H1 (cell line): ENCODE data around the gene STK16. TPM values are rescaled to one million over a fixed set of nuclear protein-coding genes. Genes with fewer than 3 reads are reported as not detected.

ENCODE experiments used
- CTCF ChIA-PET: fragments of 300-600 bp; sonication (Branson Sonifier 250); formaldehyde crosslinking; loops from one replicate; lab custom pipeline; 2021; ENCODE audit not compliant: partially characterized antibody; lab: Charles Lee
- POLR2A ChIA-PET: fragments of 300-600 bp; sonication (Branson Sonifier 250); formaldehyde crosslinking; loops from one replicate; lab custom pipeline; 2021; ENCODE audit warnings: inconsistent platforms; ENCODE audit not compliant: partially characterized antibody; lab: Charles Lee
- DNase-seq, 2 experiments: peaks; one replicate each; pipeline versions ENCODE4 v3.0.0 to v3.0.0-alpha.2; 2010 to 2022; ENCODE audit warnings: low spot score in 2 of 2, low read depth in 1 of 2, mixed read lengths in 1 of 2
- FAIRE-seq: peaks from 2 replicates; lab custom pipeline; 2011; peaks lifted over from hg19 to GRCh38; lab: Jason Lieb, UNC
- H2AFZ ChIP-seq: 2 replicates; pipeline ENCODE4 v1.8.1; 2012; ENCODE audit warnings: low read length, inconsistent platforms
- H2AK5ac ChIP-seq: 2 replicates; pipeline ENCODE4 v1.6.1; 2013; ENCODE audit warnings: low read depth, low read length
- H2BK120ac ChIP-seq: replicated peaks from 2 replicates; pipeline ENCODE3; 2013; ENCODE audit warnings: low read depth, low read length, inconsistent platforms
- H2BK12ac ChIP-seq: 2 replicates; pipeline ENCODE4 v1.6.1; 2013; ENCODE audit warnings: low read depth, low read length
- H2BK15ac ChIP-seq: 2 replicates; pipeline ENCODE4 v1.6.1; 2013; ENCODE audit warnings: low read length
- H2BK20ac ChIP-seq: 2 replicates; pipeline ENCODE4 v1.6.1; 2013; ENCODE audit warnings: low read length
- H2BK5ac ChIP-seq: 2 replicates; pipeline ENCODE4 v1.6.1; 2013; ENCODE audit warnings: low read depth, low read length
- H3K14ac ChIP-seq: 2 replicates; pipeline ENCODE4 v1.6.1; 2013; ENCODE audit warnings: inconsistent platforms; ENCODE audit not compliant: insufficient read length
- H3K18ac ChIP-seq: 2 replicates; pipeline ENCODE4 v1.6.1; 2013; ENCODE audit warnings: low read length; ENCODE audit errors: extremely low read depth
- H3K23ac ChIP-seq: 2 replicates; pipeline ENCODE4 v1.6.1; 2013; ENCODE audit warnings: inconsistent platforms; ENCODE audit not compliant: insufficient read length
- H3K23me2 ChIP-seq: 2 replicates; pipeline ENCODE4 v1.6.1; 2013; ENCODE audit warnings: low read depth, low read length
- H3K27ac ChIP-seq: 2 replicates; pipeline ENCODE4 v1.6.1; 2011; ENCODE audit warnings: low read depth, low read length, inconsistent platforms
- H3K27me3 ChIP-seq, 4 experiments: replicated peaks in 1 of 4; 1 replicate in 1 of 4; 2 replicates in 3 of 4; pipeline versions ENCODE4 v1.6.1 to v1.8.1; 2011 to 2013; ENCODE audit warnings: low read length in 3 of 4, mild to moderate bottlenecking in 3 of 4, inconsistent platforms in 2 of 4, mixed read lengths in 2 of 4, moderate library complexity in 1 of 4; ENCODE audit not compliant: control insufficient read depth in 3 of 4, insufficient read depth in 3 of 4; ENCODE audit errors: extremely low read depth in 1 of 4
- H3K36me3 ChIP-seq, 4 experiments: 2 replicates each; pipeline versions ENCODE4 v1.6.1 to v1.8.1; 2011 to 2013; ENCODE audit warnings: mild to moderate bottlenecking in 4 of 4, low read length in 3 of 4, moderate library complexity in 2 of 4, control low read depth in 1 of 4, inconsistent platforms in 1 of 4; ENCODE audit not compliant: insufficient read depth in 4 of 4, control insufficient read depth in 2 of 4
- H3K4ac ChIP-seq: replicated peaks from 2 replicates; pipeline ENCODE3; 2013; ENCODE audit warnings: low read length, low read depth, mixed read lengths, inconsistent platforms; ENCODE audit not compliant: insufficient read length
- H3K4me1 ChIP-seq, 4 experiments: replicated peaks in 1 of 4; 1 replicate in 1 of 4; 2 replicates in 3 of 4; pipeline versions ENCODE4 v1.6.1 to v1.8.1; 2011 to 2013; ENCODE audit warnings: low read length in 3 of 4, inconsistent platforms in 2 of 4, mixed read lengths in 1 of 4; ENCODE audit not compliant: insufficient read depth in 4 of 4, control insufficient read depth in 3 of 4
- H3K4me2 ChIP-seq, 2 experiments: 2 replicates each; pipeline versions ENCODE4 v1.6.1 to v1.8.1; 2011 to 2013; ENCODE audit warnings: low read depth in 2 of 2, low read length in 2 of 2, control low read depth in 1 of 2, inconsistent platforms in 1 of 2, mild to moderate bottlenecking in 1 of 2; ENCODE audit not compliant: insufficient read depth in 1 of 2
- H3K4me3 ChIP-seq, 4 experiments: fragments of 200-600, 300-600 bp in 1 of 4; sonication (generic), shearing (Covaris generic), sonication (Bioruptor Twin) in 1 of 4; 2 replicates each; pipeline versions ENCODE4 v1.5.1 to v1.8.1; 2011 to 2016; ENCODE audit warnings: low read length in 4 of 4, low read depth in 3 of 4, control low read depth in 2 of 4, inconsistent platforms in 2 of 4, mild to moderate bottlenecking in 2 of 4, mixed read lengths in 1 of 4, moderate library complexity in 1 of 4; ENCODE audit not compliant: insufficient read depth in 2 of 4; ENCODE audit errors: extremely low read depth in 1 of 4
- H3K56ac ChIP-seq: replicated peaks from 2 replicates; pipeline ENCODE3; 2013; ENCODE audit warnings: low read depth, mild to moderate bottlenecking, mixed read lengths, low read length, inconsistent platforms; ENCODE audit not compliant: insufficient read length
- H3K79me1 ChIP-seq: 2 replicates; pipeline ENCODE4 v1.6.1; 2013; ENCODE audit warnings: low read depth, low read length, control low read depth
- H3K79me2 ChIP-seq, 2 experiments: 2 replicates each; pipeline versions ENCODE4 v1.6.1 to v1.8.1; 2012 to 2013; ENCODE audit warnings: low read length in 2 of 2, mild to moderate bottlenecking in 2 of 2, inconsistent platforms in 1 of 2; ENCODE audit not compliant: insufficient read depth in 2 of 2, control insufficient read depth in 1 of 2
- H3K9ac ChIP-seq, 4 experiments: replicated peaks in 1 of 4; 1 replicate in 1 of 4; 2 replicates in 3 of 4; pipeline versions ENCODE4 v1.6.1 to v1.8.1; 2011 to 2013; ENCODE audit warnings: low read depth in 3 of 4, low read length in 3 of 4, control low read depth in 2 of 4, mild to moderate bottlenecking in 2 of 4, moderate library complexity in 2 of 4, inconsistent platforms in 1 of 4; ENCODE audit errors: extremely low read depth in 1 of 4
- H3K9me3 ChIP-seq, 2 experiments: 2 replicates each; pipeline versions ENCODE4 v1.6.1 to v1.8.1; 2012 to 2013; ENCODE audit warnings: mild to moderate bottlenecking in 2 of 2, moderate library complexity in 2 of 2, control low read depth in 1 of 2, inconsistent platforms in 1 of 2, low read depth in 1 of 2, low read length in 1 of 2, mixed read lengths in 1 of 2; ENCODE audit not compliant: insufficient read depth in 2 of 2
- H4K20me1 ChIP-seq, 2 experiments: replicated peaks in 1 of 2; 2 replicates each; pipeline versions ENCODE3 to v1.8.1; 2011 to 2013; ENCODE audit warnings: inconsistent platforms in 2 of 2, low read length in 2 of 2, mild to moderate bottlenecking in 1 of 2; ENCODE audit not compliant: insufficient read depth in 2 of 2, control insufficient read depth in 1 of 2
- H4K5ac ChIP-seq: 2 replicates; pipeline ENCODE4 v1.6.1; 2013; ENCODE audit warnings: low read length, low read depth, mixed read lengths, inconsistent platforms; ENCODE audit not compliant: insufficient read length
- H4K8ac ChIP-seq: 2 replicates; pipeline ENCODE4 v1.8.0; 2013; ENCODE audit warnings: mild to moderate bottlenecking, moderate library complexity, low read length, inconsistent platforms; ENCODE audit not compliant: insufficient read depth; ENCODE audit errors: extremely low read depth
- H4K91ac ChIP-seq: replicated peaks from 2 replicates; pipeline ENCODE3; 2013; ENCODE audit warnings: low read length, mixed read lengths, inconsistent platforms; ENCODE audit not compliant: insufficient read length
- KDM1A ChIP-seq: fragments of 200-600, 300-600 bp; sonication (generic); IDR thresholded peaks from 2 replicates; pipeline ENCODE4 v1.7.1; 2016; ENCODE audit warnings: mild to moderate bottlenecking, low read length, borderline replicate concordance
- POLR2AphosphoS5 ChIP-seq: IDR thresholded peaks from 2 replicates; pipeline ENCODE4 v1.6.1; 2011; ENCODE audit warnings: low read depth, low read length
- TBP ChIP-seq: IDR thresholded peaks from 2 replicates; pipeline ENCODE4 v1.6.1; 2011; ENCODE audit warnings: low read depth, low read length, improper control_type of control experiment
- WGBS, 2 experiments: shearing (Covaris generic) in 1 of 2; methylation state at CpG; one replicate each; pipeline versions ENCODE4 v1.1.6 to v1.1.7; 2013 to 2015; ENCODE audit warnings: low lambda C conversion rate in 2 of 2, mixed read lengths in 2 of 2, inconsistent platforms in 1 of 2, low coverage in 1 of 2, missing lambda C conversion rate in 1 of 2; ENCODE audit not compliant: insufficient replicate concordance in 2 of 2, insufficient coverage in 1 of 2, insufficient read length in 1 of 2; ENCODE audit errors: extremely low coverage in 1 of 2, missing lambda C conversion rate in 1 of 2; 5-methylcytosine and 5-hydroxymethylcytosine counted together
- polyA plus RNA-seq, 7 experiments: library from polyadenylated mRNA; depleted of rRNA in 3 of 7; stranded (reverse) in 5 of 7; unstranded in 2 of 7; fragments of >200 nt in 5 of 7; fragments of 200-250 nt in 2 of 7; gene quantifications; 1 replicate in 5 of 7; 2 replicates in 1 of 7; 4 replicates in 1 of 7; pipeline versions ENCODE4 v1.2.1 to v1.2.3, GENCODE V29; 2011 to 2013; ENCODE audit warnings: missing spikeins in 2 of 7, mixed read lengths in 2 of 7
- total RNA-seq: library from RNA; stranded (reverse); fragmentation: NEBNext Ultra II Directional; extraction: Animal tissue kit (Norgen Biotek cat#: 25700); gene quantifications from 2 replicates; pipeline ENCODE4 v1.2.1, GENCODE V29; 2021

The STK16 gene
- total and polyA plus RNA-seq, 2 of the 8 experiments (the other 6 are each of a cell fraction or from before 2014, with no cell fraction given): 21.3 to 51.4 TPM

DNA sequence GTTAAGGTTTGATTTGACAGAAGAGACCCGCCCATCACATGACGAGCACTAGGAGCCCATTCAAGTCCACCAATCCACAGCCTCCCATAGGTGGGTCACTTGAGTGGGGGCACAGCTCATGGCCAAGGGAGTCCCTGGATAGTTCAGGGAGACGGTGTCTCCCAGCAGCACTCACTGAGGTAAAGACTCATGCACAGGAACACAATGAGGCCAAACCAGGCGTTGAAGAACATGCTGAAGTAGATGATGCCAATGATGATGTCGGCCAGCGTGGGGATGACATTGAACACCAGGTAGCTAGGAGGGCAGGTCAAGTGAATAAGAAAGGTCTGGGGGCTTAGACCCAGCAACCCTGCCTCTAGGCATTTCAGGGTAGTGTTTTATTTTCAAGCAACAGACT lies 30.5 kb upstream of the STK16 start:
- Histone ChIP-seq H2BK12ac (no peak overlapping the region), H3K79me2 (no peaks in the 10 kb centered on the region), H3K14ac (no peak overlapping the region), H2AK5ac (no peak overlapping the region), H3K4me3 (no peak overlapping the region), H3K9ac (no peak overlapping the region), H2BK120ac (no peak overlapping the region), H4K91ac (no peak overlapping the region), H3K56ac (no peak overlapping the region), H3K4me2 (no peak overlapping the region), H2BK20ac (no peak overlapping the region), H3K4ac (no peak overlapping the region), H3K23ac (no peak overlapping the region), H4K20me1 (peaks cover 0 to 2% of the 10 kb centered on the region in 2 experiments), H4K5ac (no peak overlapping the region), H3K27me3 (no peaks in the 10 kb centered on the region; a peak in 1 of 7 replicates), H3K23me2 (peaks cover 14% of the 10 kb centered on the region), H3K27ac (no peak overlapping the region), H3K18ac (no peak overlapping the region), H3K36me3 (peaks cover 14 to 51% (median 29%) of the 10 kb centered on the region in 4 experiments), H3K4me1 (peaks cover 0 to 11% (median 6%) of the 10 kb centered on the region in 4 experiments; a peak in 3 of 7 replicates), H3K79me1 (no peaks in the 10 kb centered on the region), H4K8ac (no peak overlapping the region), H2AFZ (no peak overlapping the region), H2BK5ac (no peak overlapping the region), H2BK15ac (no peak overlapping the region), H3K9me3 (no peaks in the 10 kb centered on the region)
- WGBS, 2 experiments: 93% methylated on average over 6 of the region's 6 CpGs; no CpG with 5 or more reads in 1 of the 2 experiments
- POLR2A ChIA-PET: interaction anchor here (1.1 to 14.0 kb wide), 2 partner anchors 11 to 33 kb away, joined by 4 to 190 read pairs; partner anchors contain the start of genes GLB1L, STK16, TUBA4A and TUBA4B
- FAIRE-seq: no peak
- TF ChIP-seq KDM1A (no peak), POLR2AphosphoS5 (no peak), TBP (no peak)
- DNase-seq: no peak
- CTCF ChIA-PET: interaction anchor here (0.8 to 1.8 kb wide), 2 partner anchors 30 to 34 kb away, joined by 3 to 4 read pairs; no protein-coding TSS in a partner anchor
